HCT116 (cell line): Measurements from ENCODE around the gene CCND1. TPM values are rescaled to one million over a fixed set of nuclear protein-coding genes. Genes with fewer than 3 reads are reported as not detected.

Experiments used
- ATAC-seq: fragments of 200-7000 bp; cut with Tn5 transposase; 2 replicates; pipeline ENCODE4 v1.9.1; 2020; ENCODE audit warnings: mild to moderate bottlenecking, moderate library complexity
- BruUV-seq: library from RNA; stranded (reverse); fragments of 400-500 nt; replicated peaks from 2 replicates; lab custom pipeline; 2021; lab: Mats Ljungman, UMichigan
- CTCF ChIA-PET: fragments of 300-600 bp; sonication (Branson Sonifier 250); formaldehyde crosslinking; loops from one replicate; lab custom pipeline; 2021; ENCODE audit warnings: antibody characterized with exemption; lab: Charles Lee
- POLR2A ChIA-PET: fragments of 300-600, 350-600 bp; sonication (Branson Sonifier 250); formaldehyde crosslinking; loops from one replicate; lab custom pipeline; 2021; ENCODE audit warnings: antibody characterized with exemption; lab: Charles Lee
- RAD21 ChIA-PET, 2 experiments: fragments of 300-600 bp; sonication (Branson Sonifier 250); formaldehyde crosslinking; loops; one replicate each; lab custom pipeline; 2023; ENCODE audit warnings: low total read pairs in 2 of 2; ENCODE audit not compliant: uncharacterized antibody in 2 of 2, unreplicated experiment in 2 of 2, low non-redundant PET in 1 of 2; lab: Charles Lee
- DNase-seq: peaks from one replicate; pipeline ENCODE4 v3.0.0-alpha.2; 2010; ENCODE audit warnings: low read depth, low spot score
- H2AFZ ChIP-seq: fragments of 200-600 bp; shearing (Covaris generic), sonication (generic); 2 replicates; pipeline ENCODE4 v1.6.1; 2017; ENCODE audit warnings: low read depth, mixed run types, mixed read lengths, antibody characterized with exemption, low read length; ENCODE audit not compliant: poor library complexity, severe bottlenecking
- H3K27ac ChIP-seq: 2 replicates; pipeline ENCODE4 v1.5.1; 2012; ENCODE audit warnings: low read depth, low read length
- H3K27me3 ChIP-seq: fragments of 200-600 bp; sonication (generic); 2 replicates; pipeline ENCODE4 v1.6.1; 2016; ENCODE audit warnings: mixed run types, low read length, mixed read lengths; ENCODE audit not compliant: insufficient read depth
- H3K36me3 ChIP-seq, 2 experiments: fragments of 200-500 bp in 1 of 2; fragments of 200-600 bp in 1 of 2; sonication (Bioruptor generic) in 1 of 2; sonication (generic) in 1 of 2; 2 replicates each; pipeline versions ENCODE4 v1.5.1 to v1.6.1; 2014 to 2016; ENCODE audit warnings: low read length in 2 of 2, inconsistent platforms in 1 of 2, mixed read lengths in 1 of 2, mixed run types in 1 of 2; ENCODE audit not compliant: insufficient read depth in 2 of 2, control insufficient read depth in 1 of 2
- H3K4me1 ChIP-seq, 2 experiments: fragments of 200-600 bp in 1 of 2; sonication (generic) in 1 of 2; 2 replicates each; pipeline versions ENCODE4 v1.5.1 to v1.6.1; 2012 to 2017; ENCODE audit warnings: low read length in 2 of 2, inconsistent platforms in 1 of 2, mild to moderate bottlenecking in 1 of 2, mixed read lengths in 1 of 2, mixed run types in 1 of 2, moderate library complexity in 1 of 2; ENCODE audit not compliant: insufficient read depth in 2 of 2, control insufficient read depth in 1 of 2
- H3K4me2 ChIP-seq: fragments of 200-600 bp; sonication (generic); 2 replicates; pipeline ENCODE4 v1.6.1; 2017; ENCODE audit warnings: mixed run types, low read length, mixed read lengths
- H3K4me3 ChIP-seq, 2 experiments: fragments of 200-600 bp in 1 of 2; sonication (generic) in 1 of 2; replicated peaks in 1 of 2; 2 replicates each; pipeline ENCODE4 v1.5.1; 2011 to 2016; ENCODE audit warnings: low read length in 2 of 2, control low read depth in 1 of 2, low read depth in 1 of 2, mild to moderate bottlenecking in 1 of 2, mixed read lengths in 1 of 2, mixed run types in 1 of 2
- H3K79me2 ChIP-seq: fragments of 200-600 bp; sonication (generic); 2 replicates; pipeline ENCODE4 v1.6.1; 2017; ENCODE audit warnings: mild to moderate bottlenecking, mixed run types, low read length, moderate library complexity, mixed read lengths; ENCODE audit not compliant: insufficient read depth
- H3K9ac ChIP-seq: fragments of 200-600 bp; sonication (generic); 2 replicates; pipeline ENCODE4 v1.6.1; 2016; ENCODE audit warnings: low read length, mixed read lengths
- H3K9me2 ChIP-seq: fragments of 200-600 bp; sonication (generic), shearing (Covaris generic); 2 replicates; pipeline ENCODE4 v1.6.1; 2017; ENCODE audit warnings: mixed run types, mild to moderate bottlenecking, moderate library complexity; ENCODE audit not compliant: insufficient read depth
- H3K9me3 ChIP-seq, 2 experiments: fragments of 200-500 bp in 1 of 2; fragments of 200-600 bp in 1 of 2; sonication (Bioruptor generic) in 1 of 2; sonication (generic) in 1 of 2; 2 replicates each; pipeline ENCODE4 v1.6.1; 2014 to 2017; ENCODE audit warnings: low read length in 2 of 2, mixed read lengths in 2 of 2, inconsistent platforms in 1 of 2, low read depth in 1 of 2, mild to moderate bottlenecking in 1 of 2, mixed run types in 1 of 2, moderate library complexity in 1 of 2; ENCODE audit not compliant: control insufficient read depth in 1 of 2, insufficient read depth in 1 of 2
- H4K20me1 ChIP-seq: fragments of 200-600 bp; sonication (generic), shearing (Covaris generic); 2 replicates; pipeline ENCODE4 v1.6.1; 2017; ENCODE audit warnings: mixed run types, mild to moderate bottlenecking, moderate library complexity; ENCODE audit not compliant: insufficient read depth
- ATF3 ChIP-seq: IDR thresholded peaks from 2 replicates; pipeline ENCODE4 v1.6.1; 2012
- CBX3 ChIP-seq: IDR thresholded peaks from 2 replicates; pipeline ENCODE4 v1.6.1; 2012; ENCODE audit warnings: low read depth
- CEBPB ChIP-seq: IDR thresholded peaks from 2 replicates; pipeline ENCODE4 v1.6.1; 2012; ENCODE audit warnings: low read depth
- CTCF ChIP-seq, 3 experiments: fragments of 200-600 bp in 1 of 3; sonication (generic) in 1 of 3; IDR thresholded peaks in 2 of 3; conservative IDR thresholded peaks in 1 of 3; 2 replicates each; pipeline ENCODE4 v1.5.1; 2012 to 2017; ENCODE audit warnings: low read depth in 2 of 3, low read length in 2 of 3, antibody characterized with exemption in 1 of 3, borderline replicate concordance in 1 of 3, control low read depth in 1 of 3, mild to moderate bottlenecking in 1 of 3, mixed read lengths in 1 of 3, mixed run types in 1 of 3, moderate library complexity in 1 of 3; ENCODE audit not compliant: insufficient read depth in 1 of 3
- EGR1 ChIP-seq: IDR thresholded peaks from 2 replicates; pipeline ENCODE4 v1.6.1; 2012; ENCODE audit warnings: low read depth
- ELF1 ChIP-seq: IDR thresholded peaks from 2 replicates; pipeline ENCODE4 v1.6.1; 2012; ENCODE audit warnings: low read depth, borderline replicate concordance
- EZH2 ChIP-seq: fragments of 200-600 bp; sonication (generic); IDR thresholded peaks from 2 replicates; pipeline ENCODE4 v1.6.1; 2017; ENCODE audit warnings: antibody characterized with exemption, mixed run types
- EZH2phosphoT487 ChIP-seq: fragments of 200-600 bp; IDR thresholded peaks from 2 replicates; pipeline ENCODE4 v1.6.1; 2018; ENCODE audit warnings: antibody characterized with exemption, borderline replicate concordance
- MAX ChIP-seq: IDR thresholded peaks from 2 replicates; pipeline ENCODE4 v1.6.1; 2012
- POLR2AphosphoS5 ChIP-seq: IDR thresholded peaks from 2 replicates; pipeline ENCODE4 v1.6.1; 2011; ENCODE audit warnings: mild to moderate bottlenecking, low read depth, low read length, moderate library complexity
- RAD21 ChIP-seq: IDR thresholded peaks from 2 replicates; pipeline ENCODE4 v1.6.1; 2012; ENCODE audit warnings: low read depth, mild to moderate bottlenecking
- REST ChIP-seq: IDR thresholded peaks from 2 replicates; pipeline ENCODE4 v1.6.1; 2012; ENCODE audit warnings: low read depth
- SRF ChIP-seq: IDR thresholded peaks from 2 replicates; pipeline ENCODE4 v1.6.1; 2012; ENCODE audit warnings: low read depth
- TCF7L2 ChIP-seq: IDR thresholded peaks from 2 replicates; pipeline ENCODE4 v1.7.0; 2011; ENCODE audit warnings: borderline replicate concordance, inconsistent platforms; ENCODE audit not compliant: insufficient read depth, insufficient read length; ENCODE audit errors: extremely low read depth
- ZFX ChIP-seq: fragments of 450-650 bp; IDR thresholded peaks from 2 replicates; pipeline ENCODE4 v1.6.1; 2017
- intact Hi-C: fragments of 100-400 bp; cut with micrococcal nuclease; formaldehyde crosslinking; loops from 2 replicates; pipeline ENCODE4 v1.10.0; 2022
- total RNA-seq: library from RNA; stranded (reverse); gene quantifications from one replicate; pipeline ENCODE4 v1.2.1, GENCODE V29; 2021; ENCODE audit not compliant: unreplicated experiment

CCND1 gene
- total RNA-seq, 1 experiment from 2014 or later = 601 TPM

GRCh38 chr11:69662021-69662698 lies 21.2 kb downstream of the CCND1 start:
- POLR2A ChIA-PET = no interaction called here
- ATAC-seq = peak; percentile 69
- Histone ChIP-seq H3K36me3 (no peaks in the 10 kb centered on the region; a peak in 1 of 4 replicates), H3K4me2 (no peak overlapping the region), H3K27ac (no peak overlapping the region), H3K9ac (no peak overlapping the region), H4K20me1 (no peaks in the 10 kb centered on the region), H3K79me2 (no peaks in the 10 kb centered on the region), H3K9me2 (no peaks in the 10 kb centered on the region), H3K27me3 (no peaks in the 10 kb centered on the region), H2AFZ (no peak overlapping the region), H3K4me3 (no peak overlapping the region), H3K9me3 (no peaks in the 10 kb centered on the region), H3K4me1 (no peaks in the 10 kb centered on the region)
- TF ChIP-seq CEBPB = no peak
- no peak for TF ChIP-seq EZH2phosphoT487
- TF ChIP-seq POLR2AphosphoS5 = no peak
- TF ChIP-seq RAD21 = no peak
- no peak for TF ChIP-seq ELF1
- peak in 2 of 3 experiments; percentile 45; a peak in 4 of 6 replicates for TF ChIP-seq CTCF (IDR thresholded peaks at IDR 0.05 in 2 of 3, conservative IDR thresholded peaks at IDR 0.05 in 1 of 3; ENCODE audit: borderline replicate concordance in 1 of 3, insufficient read depth in 1 of 3, low read depth in 2 of 3, low read length in 2 of 3)
- CTCF ChIA-PET = interaction anchor here (1.0 to 1.1 kb wide), 2 partner anchors 8 to 21 kb away, joined by 4 read pairs; no protein-coding TSS in a partner anchor
- no peak for DNase-seq
- BruUV-seq = no TSS peak
- RAD21 ChIA-PET = no interaction called here
- intact Hi-C loops = no loop called here

GRCh38 chr11:69662806-69663205 lies 21.9 kb downstream of the CCND1 start:
- Histone ChIP-seq H3K4me2 (no peak overlapping the region), H3K4me3 (no peak overlapping the region), H3K9me3 (no peaks in the 10 kb centered on the region), H3K9ac (no peak overlapping the region), H3K4me1 (no peaks in the 10 kb centered on the region), H3K9me2 (no peaks in the 10 kb centered on the region), H4K20me1 (no peaks in the 10 kb centered on the region), H3K27ac (no peak overlapping the region), H3K27me3 (no peaks in the 10 kb centered on the region), H3K36me3 (no peaks in the 10 kb centered on the region; a peak in 1 of 4 replicates), H3K79me2 (no peaks in the 10 kb centered on the region), H2AFZ (no peak overlapping the region)
- intact Hi-C loops = no loop called here
- RAD21 ChIA-PET = no interaction called here
- ATAC-seq (no peak), DNase-seq (no peak)
- POLR2A ChIA-PET = no interaction called here
- CTCF ChIA-PET = no interaction called here
- no TSS peak for BruUV-seq
- TF ChIP-seq ATF3 = no peak
- TF ChIP-seq TCF7L2 = no peak
- no peak for TF ChIP-seq SRF
- TF ChIP-seq CBX3 = no peak
- no peak for TF ChIP-seq POLR2AphosphoS5
- no peak for TF ChIP-seq EGR1
- TF ChIP-seq ZFX = no peak
- TF ChIP-seq EZH2 = no peak
- TF ChIP-seq REST = no peak
- no peak for TF ChIP-seq MAX
